Suprapubic skin (tissue), 4 donors: ENCODE results near the gene PKP2.

Experiments
- CTCF ChIP-seq, 2 donors: fragments of 200-600 bp in 1 of 2; fragments of 450-650 bp in 1 of 2; sonication (generic) in 1 of 2; IDR thresholded peaks; one replicate each; pipeline ENCODE4 v1.5.1; 2016 to 2019; ENCODE audit warnings: antibody characterized with exemption in 2 of 2, mild to moderate bottlenecking in 1 of 2, moderate library complexity in 1 of 2
- EP300 ChIP-seq: sonication (generic); formaldehyde crosslinking; IDR thresholded peaks from one replicate; pipeline ENCODE4 v1.6.1; 2017; ENCODE audit warnings: antibody characterized with exemption
- POLR2AphosphoS5 ChIP-seq, 3 donors: sonication (generic); formaldehyde crosslinking; IDR thresholded peaks; one replicate each; pipeline ENCODE4 v1.6.1; 2017; ENCODE audit warnings: antibody characterized with exemption in 3 of 3

- TF ChIP-seq CTCF (IDR thresholded peaks at IDR 0.05), result no peak
- TF ChIP-seq EP300, result no peak
- no peak for TF ChIP-seq POLR2AphosphoS5 (IDR thresholded peaks at IDR 0.05)
These were observed 53.0 kb downstream of the PKP2 start for GRCh38 chr12:32843528-32844095.
